IPS-18a (cell line): ENCODE data around the gene GPRASP3.
"Not testable (repeated sequence)": the region's sequence is repeated elsewhere in the genome, so short reads cannot be mapped to it uniquely, and the experiment has no call there.

Source experiments
- H3K27ac ChIP-seq: one replicate; pipeline ENCODE4 v1.5.1; 2013; ENCODE audit warnings: low read length
- H3K27me3 ChIP-seq: one replicate; pipeline ENCODE4 v1.6.1; 2013; ENCODE audit warnings: mild to moderate bottlenecking, low read length; ENCODE audit not compliant: control insufficient read depth, insufficient read depth
- H3K36me3 ChIP-seq: one replicate; pipeline ENCODE4 v1.6.1; 2013; ENCODE audit warnings: low read depth, low read length; ENCODE audit not compliant: control insufficient read depth
- H3K4me1 ChIP-seq: one replicate; pipeline ENCODE4 v1.6.1; 2013; ENCODE audit warnings: low read depth, low read length; ENCODE audit not compliant: control insufficient read depth
- H3K4me3 ChIP-seq: one replicate; pipeline ENCODE4 v1.5.1; 2013; ENCODE audit warnings: low read length
- H3K9ac ChIP-seq: one replicate; pipeline ENCODE4 v1.6.1; 2013; ENCODE audit warnings: mild to moderate bottlenecking, low read length, moderate library complexity
- H3K9me3 ChIP-seq: one replicate; pipeline ENCODE4 v1.6.1; 2013; ENCODE audit warnings: low read depth, low read length; ENCODE audit not compliant: control insufficient read depth

Gene GPRASP3

GRCh38 chrX:102712981-102713625 lies 7.4 kb upstream of the GPRASP3 start:
- Histone ChIP-seq H3K9ac (peak overlapping the region; percentile 47), H3K27me3 (peaks cover 12% of the 10 kb centered on the region), H3K9me3 (peaks cover 8% of the 10 kb centered on the region), H3K4me3 (peak overlapping the region; percentile 73), H3K27ac (no peak overlapping the region), H3K36me3 (no peaks in the 10 kb centered on the region), H3K4me1 (peaks cover 3% of the 10 kb centered on the region)

DNA sequence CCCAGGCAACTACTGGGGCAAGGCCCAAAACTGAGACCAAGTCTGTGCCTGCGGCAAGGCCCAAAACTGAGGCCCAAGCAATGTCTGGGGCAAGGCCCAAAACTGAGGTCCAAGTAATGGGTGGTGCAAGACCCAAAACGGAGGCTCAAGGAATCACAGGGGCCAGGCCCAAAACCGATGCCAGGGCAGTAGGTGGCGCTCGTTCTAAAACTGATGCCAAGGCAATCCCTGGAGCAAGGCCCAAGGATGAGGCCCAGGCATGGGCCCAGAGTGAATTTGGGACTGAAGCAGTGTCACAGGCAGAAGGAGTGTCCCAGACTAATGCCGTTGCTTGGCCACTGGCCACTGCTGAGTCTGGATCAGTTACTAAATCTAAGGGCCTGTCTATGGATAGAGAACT lies 5.5 kb upstream of the GPRASP3 start:
- Histone ChIP-seq H3K4me3 (no peak overlapping the region), H3K27ac (no peak overlapping the region), H3K9me3 (peaks cover 11% of the 10 kb centered on the region), H3K27me3 (peaks cover 12% of the 10 kb centered on the region), H3K4me1 (peaks cover 4% of the 10 kb centered on the region), H3K36me3 (no peaks in the 10 kb centered on the region), H3K9ac (no peak overlapping the region)

GRCh38 chrX:102715967-102716366 lies 4.6 kb upstream of the GPRASP3 start:
- Histone ChIP-seq H3K36me3 (no peaks in the 10 kb centered on the region), H3K9me3 (peaks cover 10% of the 10 kb centered on the region), H3K9ac (no peak overlapping the region), H3K27ac (no peak overlapping the region), H3K27me3 (peaks cover 8% of the 10 kb centered on the region), H3K4me3 (no peak overlapping the region), H3K4me1 (peaks cover 4% of the 10 kb centered on the region)

- H3K27ac ChIP-seq, H3K4me3 ChIP-seq, H3K9me3 ChIP-seq, H3K27me3 ChIP-seq, H3K4me1 ChIP-seq, H3K9ac ChIP-seq, H3K36me3 ChIP-seq: not testable (repeated sequence)
Observed at GRCh38 chrX:102721169-102721506, 595 bp downstream of the GPRASP3 start.

DNA sequence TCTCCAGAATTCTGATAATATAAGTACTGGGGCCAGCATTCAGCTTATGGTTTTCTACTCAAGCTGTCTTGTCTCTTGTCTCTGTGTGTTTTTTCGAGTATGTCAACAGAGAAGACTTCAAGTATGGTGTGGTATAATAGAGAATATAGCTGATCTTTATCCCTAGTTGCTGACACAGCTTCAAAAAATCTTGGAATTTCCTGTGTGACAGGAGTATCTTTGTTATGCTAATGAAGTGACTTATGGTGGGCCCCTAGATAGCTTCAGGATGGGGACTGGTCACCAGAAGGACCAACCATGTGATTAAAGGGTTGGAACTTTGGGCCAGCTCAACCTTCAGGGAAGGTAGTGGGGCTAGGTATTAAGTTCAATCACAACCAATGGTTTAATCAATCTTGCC lies 2.9 kb downstream of the GPRASP3 start:
- Histone ChIP-seq H3K4me3 (no peak overlapping the region), H3K9ac (no peak overlapping the region), H3K27me3 (no peaks in the 10 kb centered on the region), H3K4me1 (peaks cover 3% of the 10 kb centered on the region), H3K9me3 (peaks cover 4% of the 10 kb centered on the region), H3K27ac (no peak overlapping the region), H3K36me3 (no peaks in the 10 kb centered on the region)

DNA sequence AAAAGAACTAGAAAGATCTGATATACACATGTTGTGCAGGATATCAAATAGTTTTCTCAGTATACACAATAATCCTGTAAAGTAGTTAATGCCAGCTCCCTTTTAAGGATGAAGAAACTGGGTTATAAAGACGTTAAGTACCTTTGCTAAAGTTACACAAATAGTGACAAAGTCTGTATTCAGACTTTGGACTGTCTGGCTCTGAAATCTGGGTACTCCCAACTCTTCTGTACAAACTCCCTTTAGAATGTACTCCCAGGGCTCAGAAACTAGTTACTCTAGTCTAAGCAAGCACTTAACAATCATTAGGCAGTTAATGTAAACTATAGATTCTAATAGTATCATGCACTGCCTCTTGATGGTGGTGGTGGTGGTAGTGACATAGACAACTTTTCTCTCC lies 7.2 kb downstream of the GPRASP3 start:
- no peak overlapping the region for H3K27ac ChIP-seq
- no peak overlapping the region for H3K9ac ChIP-seq
- H3K27me3 ChIP-seq: no peaks in the 10 kb centered on the region
- no peaks in the 10 kb centered on the region for H3K36me3 ChIP-seq
- H3K4me3 ChIP-seq: no peak overlapping the region
- peaks cover 10% of the 10 kb centered on the region for H3K9me3 ChIP-seq
- H3K4me1 ChIP-seq: peaks cover 3% of the 10 kb centered on the region

- Histone ChIP-seq H3K4me1 (peaks cover under 1% of the 10 kb centered on the region), H3K27ac (no peak overlapping the region), H3K9me3 (peaks cover 12% of the 10 kb centered on the region), H3K36me3 (no peaks in the 10 kb centered on the region), H3K9ac (no peak overlapping the region), H3K4me3 (no peak overlapping the region), H3K27me3 (no peaks in the 10 kb centered on the region)
Observed at GRCh38 chrX:102728646-102729045, 8.1 kb downstream of the GPRASP3 start.

DNA sequence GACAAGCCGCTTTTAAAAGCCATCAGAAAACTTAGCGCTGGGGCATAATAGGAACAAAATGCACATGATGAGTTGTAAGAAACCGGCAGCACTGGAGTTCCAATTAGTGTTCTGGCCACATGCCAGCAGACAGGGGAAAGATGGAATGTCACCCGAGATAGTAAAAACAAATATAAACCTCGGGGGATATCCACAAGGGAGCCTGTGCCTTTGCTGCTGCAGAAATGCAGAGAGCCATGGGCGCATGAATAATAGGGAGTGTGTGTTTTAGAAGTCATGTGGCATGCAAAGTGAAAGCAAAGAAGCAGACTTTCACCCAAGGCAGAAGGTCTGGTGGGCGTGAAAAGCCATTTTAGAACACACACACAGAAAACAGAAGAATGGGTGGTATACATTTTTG lies 19.1 kb downstream of the GPRASP3 start:
- no peak overlapping the region for H3K4me3 ChIP-seq

DNA sequence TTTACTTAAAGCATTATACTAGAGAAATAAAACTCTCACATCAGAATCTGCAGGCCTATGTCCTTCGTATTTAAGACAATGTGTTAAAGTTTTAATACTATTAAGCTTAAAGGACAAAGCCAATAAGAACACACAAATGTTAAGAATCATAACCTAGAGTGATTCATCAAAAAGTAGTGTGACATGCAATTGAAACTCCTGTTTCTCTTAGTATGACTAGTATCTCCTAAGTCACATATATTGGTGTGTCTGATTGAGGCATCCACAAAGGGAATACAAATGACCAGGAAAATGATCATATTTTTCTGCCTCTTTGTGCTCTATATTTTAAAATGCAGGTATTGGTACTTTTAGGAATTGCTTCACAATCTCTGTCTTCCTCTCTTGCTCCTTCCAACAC lies 23.8 kb downstream of the GPRASP3 start:
- H3K4me3 ChIP-seq: no peak overlapping the region
- no peaks in the 10 kb centered on the region for H3K27me3 ChIP-seq
- H3K9ac ChIP-seq: no peak overlapping the region
- no peaks in the 10 kb centered on the region for H3K36me3 ChIP-seq
- H3K9me3 ChIP-seq: peaks cover 12% of the 10 kb centered on the region
- H3K4me1 ChIP-seq: peaks cover 5% of the 10 kb centered on the region
- no peak overlapping the region for H3K27ac ChIP-seq

More for the DNA sequence above, 19.1 kb downstream of the GPRASP3 start:
- no peaks in the 10 kb centered on the region for H3K4me1 ChIP-seq
- no peak overlapping the region for H3K27ac ChIP-seq
- peaks cover 7% of the 10 kb centered on the region for H3K9me3 ChIP-seq
- no peak overlapping the region for H3K9ac ChIP-seq
- no peaks in the 10 kb centered on the region for H3K36me3 ChIP-seq
- H3K27me3 ChIP-seq: no peaks in the 10 kb centered on the region

DNA sequence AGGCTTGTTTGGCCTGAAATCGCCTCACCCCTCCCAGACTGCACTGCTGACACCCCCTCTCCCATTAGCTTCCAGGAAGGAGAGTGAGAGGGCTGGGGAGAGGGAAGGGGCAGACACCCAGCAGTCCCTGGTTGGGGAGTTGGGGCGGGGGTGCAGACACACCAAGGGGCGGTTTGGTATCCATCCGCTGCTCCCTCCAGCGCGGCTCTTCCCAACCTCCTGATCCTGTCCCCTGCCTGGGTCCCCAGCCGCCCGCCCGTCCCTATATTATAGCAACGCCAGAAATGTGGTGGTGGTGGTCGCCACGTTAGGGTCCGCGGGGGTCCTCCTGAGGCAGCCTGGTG lies 24.9 kb downstream of the GPRASP3 start:
- Histone ChIP-seq H3K9me3 (peaks cover 12% of the 10 kb centered on the region), H3K4me1 (peaks cover 5% of the 10 kb centered on the region), H3K36me3 (no peaks in the 10 kb centered on the region), H3K27ac (no peak overlapping the region), H3K9ac (peak overlapping the region; percentile 42), H3K27me3 (no peaks in the 10 kb centered on the region), H3K4me3 (peak overlapping the region; percentile 62)

GRCh38 chrX:102745857-102746584 lies 25.5 kb downstream of the GPRASP3 start:
- H3K4me1 ChIP-seq: peaks cover 5% of the 10 kb centered on the region
- H3K4me3 ChIP-seq: peak overlapping the region; percentile 62
- H3K9ac ChIP-seq: peak overlapping the region; percentile 56

DNA sequence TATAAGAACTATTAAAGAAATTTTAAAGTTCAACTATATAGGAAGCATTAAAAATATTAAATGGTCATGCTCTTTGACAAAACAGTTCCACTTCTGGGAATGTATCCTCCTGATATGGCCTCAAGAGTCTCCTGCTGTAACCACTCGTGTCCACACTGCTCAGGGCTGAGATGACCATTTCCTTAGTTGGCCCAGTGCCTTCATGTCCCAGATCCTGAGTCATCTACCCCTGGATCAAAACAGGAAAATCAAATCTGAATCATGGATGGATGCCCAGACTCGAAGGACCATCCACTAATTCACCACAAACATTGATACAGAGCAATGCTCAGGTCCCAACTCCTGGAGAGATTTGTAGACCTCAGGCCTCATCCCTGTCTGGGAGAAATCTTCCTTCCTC lies 44.7 kb downstream of the GPRASP3 start:
- H3K36me3 ChIP-seq: no peaks in the 10 kb centered on the region
- no peaks in the 10 kb centered on the region for H3K27me3 ChIP-seq
- peaks cover 15% of the 10 kb centered on the region for H3K9me3 ChIP-seq
- H3K9ac ChIP-seq: no peak overlapping the region
- H3K4me1 ChIP-seq: no peaks in the 10 kb centered on the region
- no peak overlapping the region for H3K27ac ChIP-seq
- H3K4me3 ChIP-seq: no peak overlapping the region

More at GRCh38 chrX:102745857-102746584, 25.5 kb downstream of the GPRASP3 start:
- Histone ChIP-seq H3K27me3 (no peaks in the 10 kb centered on the region), H3K36me3 (no peaks in the 10 kb centered on the region), H3K27ac (no peak overlapping the region), H3K9me3 (peaks cover 15% of the 10 kb centered on the region)
